Cardiac muscle cell (in vitro differentiated cells and primary cell): ENCODE results near the gene HOXD13. TPM values are rescaled to one million over a fixed set of nuclear protein-coding genes. Genes with fewer than 3 reads are reported as not detected.

Experiments used
- DNase-seq, 2 donors: peaks; one replicate each; pipeline versions ENCODE4 v3.0.0 to v3.0.0-alpha.2; 2010 to 2017; ENCODE audit warnings: low read depth in 1 of 2, low spot score in 1 of 2
- H3K27ac ChIP-seq: fragments of 200-600 bp; sonication (generic); 2 replicates; pipeline ENCODE4 v1.5.1; 2016
- H3K27me3 ChIP-seq: fragments of 200-600 bp; sonication (generic); 2 replicates; pipeline ENCODE4 v1.6.0; 2016; ENCODE audit warnings: control low read depth
- H3K36me3 ChIP-seq: fragments of 200-600 bp; sonication (generic); 2 replicates; pipeline ENCODE4 v1.5.1; 2016; ENCODE audit warnings: control low read depth
- H3K4me1 ChIP-seq: fragments of 200-600 bp; sonication (generic); 2 replicates; pipeline ENCODE4 v1.8.1; 2017; ENCODE audit warnings: low read depth, mild to moderate bottlenecking, mixed run types
- H3K4me3 ChIP-seq: fragments of 200-600 bp; sonication (generic); 2 replicates; pipeline ENCODE4 v1.5.1; 2016; ENCODE audit warnings: mild to moderate bottlenecking
- H3K9me3 ChIP-seq: fragments of 200-600 bp; sonication (generic); 2 replicates; pipeline ENCODE4 v1.5.1; 2017; ENCODE audit warnings: low read depth, mild to moderate bottlenecking, control low read depth
- CTCF ChIP-seq: IDR thresholded peaks from 2 replicates; pipeline ENCODE4 v1.5.1; 2012; ENCODE audit warnings: low read depth, mild to moderate bottlenecking, low read length
- polyA plus RNA-seq: library from polyadenylated mRNA; unstranded; fragments of >200 nt; fragmentation: Nextera tagmentation; extraction: Ambion mirVana; gene quantifications from 2 replicates; pipeline ENCODE4 v1.2.1, GENCODE V29; 2016
- total RNA-seq: library from RNA; depleted of rRNA; stranded (reverse); fragments of >200 nt; gene quantifications from 2 replicates; pipeline ENCODE4 v1.2.3, GENCODE V29; 2016

The HOXD13 gene
- total and polyA plus RNA-seq, 2 experiments from 2014 or later = not detected

GRCh38 chr2:176082824-176083751 lies 9.4 kb upstream of the HOXD13 start:
- peak in 1 of 2 donors; percentile 47 for DNase-seq
- Histone ChIP-seq H3K27me3 (peaks cover 100% of the 10 kb centered on the region), H3K36me3 (no peaks in the 10 kb centered on the region), H3K27ac (no peak overlapping the region), H3K4me1 (peaks cover 11% of the 10 kb centered on the region), H3K9me3 (no peaks in the 10 kb centered on the region), H3K4me3 (peak overlapping the region; percentile 11)
- TF ChIP-seq CTCF = no peak

DNA sequence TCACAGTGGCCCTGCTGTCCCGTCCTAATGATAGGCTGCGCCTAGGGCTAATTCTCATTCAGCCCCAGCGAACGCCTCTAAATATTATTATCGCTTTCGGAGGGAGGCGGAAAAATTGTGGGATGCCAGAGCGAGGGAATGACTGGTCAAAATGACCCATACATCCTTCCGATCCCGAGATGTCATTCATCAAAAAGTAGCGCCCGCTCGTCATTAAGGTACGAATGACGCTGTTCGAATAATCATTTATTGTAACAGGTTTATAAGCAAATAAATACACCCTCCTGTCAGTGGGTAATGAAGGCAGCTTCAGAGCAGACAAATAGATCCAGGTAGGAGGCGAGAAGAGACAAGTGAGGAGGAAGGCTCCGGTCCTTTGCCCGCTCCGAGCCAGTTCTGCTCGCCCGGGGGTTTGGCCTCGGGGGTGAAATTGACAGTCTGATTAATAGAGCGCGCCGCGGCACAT lies 8.7 kb upstream of the HOXD13 start, which contains the start of gene EVX2:
EVX2 (minus strand) TSS at position 167 of the 466 bp plus-strand sequence. CDS start 186 bp downstream, outside the sequence.
- Histone ChIP-seq H3K4me3 (peak within 1 kb of the TSS; percentile 11), H3K27ac (no peak within 1 kb of the TSS), H3K27me3 (peaks cover 100% of the 10 kb centered on the region), H3K36me3 (no peaks in the 10 kb centered on the region), H3K9me3 (no peaks in the 10 kb centered on the region), H3K4me1 (peaks cover 8% of the 10 kb centered on the region)
- DNase-seq = no peak
- TF ChIP-seq CTCF = no peak

DNA sequence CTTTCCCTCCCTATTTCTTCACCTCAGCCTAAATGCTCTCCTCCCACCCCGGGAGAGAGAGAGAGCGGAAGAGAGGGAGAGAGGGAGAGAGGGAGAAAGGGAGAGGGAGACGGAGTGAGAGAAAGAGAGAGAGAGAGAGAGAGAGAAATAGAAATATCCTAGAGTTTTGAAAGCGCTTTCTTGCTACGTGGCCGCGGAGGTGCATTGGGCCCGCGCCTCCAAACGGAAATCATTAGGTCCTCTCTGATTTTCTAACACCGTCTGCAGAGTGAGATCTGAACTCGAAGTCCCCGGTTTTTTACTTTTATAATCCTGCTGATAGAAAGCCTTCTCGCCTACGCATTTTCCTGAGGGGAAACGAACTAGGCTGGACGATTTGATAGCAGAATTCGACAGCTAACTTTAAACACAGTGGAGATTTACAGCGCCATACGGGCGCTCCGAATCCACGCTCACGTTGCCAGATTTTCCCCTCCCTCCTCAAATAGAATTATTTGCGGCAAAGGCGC lies 7.9 kb upstream of the HOXD13 start:
- DNase-seq = no peak
- H3K4me3 ChIP-seq = no peak overlapping the region
- H3K9me3 ChIP-seq = no peaks in the 10 kb centered on the region
- H3K36me3 ChIP-seq = no peaks in the 10 kb centered on the region
- H3K4me1 ChIP-seq = peaks cover 8% of the 10 kb centered on the region
- TF ChIP-seq CTCF = no peak
- no peak overlapping the region for H3K27ac ChIP-seq
- H3K27me3 ChIP-seq = peaks cover 100% of the 10 kb centered on the region

DNA sequence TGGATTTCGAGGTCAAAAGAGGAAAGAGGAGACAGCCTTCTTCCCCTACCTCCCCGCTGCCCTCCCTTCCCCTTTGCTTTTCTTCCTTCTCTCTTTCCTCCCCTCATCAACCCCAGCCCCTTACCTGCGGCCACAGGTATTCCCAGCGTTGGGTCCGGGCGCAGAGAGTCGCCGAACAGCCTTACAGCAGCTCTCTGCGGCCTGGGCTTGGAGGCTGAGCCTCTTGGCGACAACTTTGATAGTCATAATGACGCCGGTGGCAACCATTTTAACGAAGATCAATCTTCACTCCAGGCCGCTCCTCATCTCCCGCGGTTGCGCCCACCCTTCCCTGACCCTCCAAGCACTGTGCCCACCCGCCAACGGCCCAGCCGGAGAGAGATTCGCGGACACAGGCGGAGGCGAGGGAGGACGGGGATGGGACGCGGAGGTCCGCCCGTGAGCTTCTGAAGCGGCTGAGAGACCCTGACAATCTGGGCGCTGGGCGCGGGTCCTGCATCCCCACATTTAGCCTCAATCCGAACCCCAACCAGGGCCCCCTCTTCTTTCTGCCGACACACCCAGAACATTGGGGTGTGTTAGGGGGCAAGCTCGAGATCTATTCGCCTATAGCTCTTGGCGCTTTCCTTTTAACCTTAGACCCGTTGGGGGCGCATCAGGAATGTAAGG lies 7.3 kb upstream of the HOXD13 start:
- H3K9me3 ChIP-seq = no peaks in the 10 kb centered on the region
- no peak for TF ChIP-seq CTCF
- H3K4me3 ChIP-seq = peak overlapping the region; percentile 25
- peaks cover 8% of the 10 kb centered on the region for H3K4me1 ChIP-seq
- no peak for DNase-seq
- H3K27ac ChIP-seq = no peak overlapping the region
- peaks cover 100% of the 10 kb centered on the region for H3K27me3 ChIP-seq
- no peaks in the 10 kb centered on the region for H3K36me3 ChIP-seq

- peak; percentile 34 to 78 for DNase-seq
- peak overlapping the region; percentile 25 for H3K4me3 ChIP-seq
Observed at GRCh38 chr2:176085861-176086771, 6.4 kb upstream of the HOXD13 start.

More at GRCh38 chr2:176085861-176086771, 6.4 kb upstream of the HOXD13 start:
- Histone ChIP-seq H3K27me3 (peaks cover 100% of the 10 kb centered on the region), H3K27ac (no peak overlapping the region), H3K9me3 (no peaks in the 10 kb centered on the region), H3K4me1 (peaks cover 8% of the 10 kb centered on the region), H3K36me3 (no peaks in the 10 kb centered on the region)
- TF ChIP-seq CTCF = peak; percentile 47
